Activated CD4-positive, alpha-beta T cell treated with anti-CD3 and anti-CD28 coated beads for 4 hours (primary cell): ENCODE results near the gene CYB5A.

ENCODE experiments used
- DNase-seq, 2 donors: peaks; one replicate each; pipeline ENCODE4 v3.0.0-alpha.2; 2020

The CYB5A gene

GRCh38 chr18:74242438-74243096 lies 49.2 kb downstream of the CYB5A start:
- DNase-seq: no peak

- no peak for DNase-seq
Measured at GRCh38 chr18:74241970-74242369, 49.8 kb downstream of the CYB5A start.

- DNase-seq: no peak
Measured at GRCh38 chr18:74241426-74241825, 50.3 kb downstream of the CYB5A start.

GRCh38 chr18:74239567-74239966 lies 52.2 kb downstream of the CYB5A start:
- DNase-seq: no peak

GRCh38 chr18:74234326-74235171 lies 57.2 kb downstream of the CYB5A start:
- DNase-seq: no peak

GRCh38 chr18:74233933-74234325 lies 57.8 kb downstream of the CYB5A start:
- DNase-seq: no peak

- DNase-seq: no peak
Measured at GRCh38 chr18:74230922-74231714, 60.6 kb downstream of the CYB5A start.

GRCh38 chr18:74229891-74230290 lies 61.9 kb downstream of the CYB5A start:
- DNase-seq: no peak

GRCh38 chr18:74229005-74229404 lies 62.8 kb downstream of the CYB5A start:
- DNase-seq: no peak

GRCh38 chr18:74228312-74228711 lies 63.5 kb downstream of the CYB5A start:
- DNase-seq: no peak

- no peak for DNase-seq
Measured at GRCh38 chr18:74226666-74227065, 65.1 kb downstream of the CYB5A start.

GRCh38 chr18:74226156-74226555 lies 65.6 kb downstream of the CYB5A start:
- DNase-seq: no peak

- no peak for DNase-seq
Measured at GRCh38 chr18:74225193-74225840, 66.4 kb downstream of the CYB5A start.

GRCh38 chr18:74222710-74223494 lies 68.9 kb downstream of the CYB5A start:
- DNase-seq: no peak

- DNase-seq: no peak
Measured at GRCh38 chr18:74221081-74221480, 70.7 kb downstream of the CYB5A start.

- DNase-seq: no peak
Measured at GRCh38 chr18:74219056-74219455, 72.7 kb downstream of the CYB5A start.

- no peak for DNase-seq
Measured at GRCh38 chr18:74217476-74218143, 74.2 kb downstream of the CYB5A start.

- DNase-seq: no peak
Measured at GRCh38 chr18:74216661-74217110, 75.1 kb downstream of the CYB5A start.

- DNase-seq: no peak
Measured at GRCh38 chr18:74215863-74216262, 75.9 kb downstream of the CYB5A start.

GRCh38 chr18:74213429-74213828 lies 78.3 kb downstream of the CYB5A start:
- no peak for DNase-seq

GRCh38 chr18:74204526-74205152 lies 87.1 kb downstream of the CYB5A start:
- peak in 1 of 2 donors; percentile 9 for DNase-seq
